ENCODE results near the gene FMNL1.

The FMNL1 gene

DNA sequence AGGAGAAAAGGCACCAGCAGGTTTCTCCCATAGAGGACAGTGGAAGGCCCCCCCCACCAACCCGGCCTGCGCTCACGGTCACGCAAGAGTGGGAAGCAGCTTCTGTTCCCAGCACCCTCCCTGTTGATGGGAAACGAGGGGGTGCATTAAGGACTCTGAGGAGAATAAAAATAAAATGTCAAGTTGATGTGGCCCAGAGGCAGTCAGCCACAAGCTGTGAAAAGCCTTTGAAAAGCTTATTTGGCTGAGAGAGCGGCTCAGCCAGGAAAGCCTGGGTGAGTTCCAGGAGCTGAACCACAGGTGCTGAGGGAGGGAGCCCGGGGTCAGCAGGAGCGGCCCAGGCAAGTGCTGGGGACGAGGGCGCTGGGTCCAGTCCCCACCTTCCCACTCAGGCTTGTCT is 67.1 kb downstream of the FMNL1 start:
- H3K27ac ChIP-seq (ENCODE audit: low read depth, low read length) = no peak overlapping the region
- H3K79me2 ChIP-seq (ENCODE audit: control insufficient read depth, insufficient read depth, low read length) = no peaks in the 10 kb centered on the region
- no peaks in the 10 kb centered on the region for H3K27me3 ChIP-seq (ENCODE audit: insufficient read depth, low read length, poor library complexity)
- no CpG with 5 or more reads among the region's 10 CpGs for WGBS (ENCODE audit: extremely low coverage, insufficient coverage, low lambda C conversion rate)
- H3K79me1 ChIP-seq (ENCODE audit: low read length) = peaks cover 2% of the 10 kb centered on the region
- no peak overlapping the region for H3K4me2 ChIP-seq (ENCODE audit: low read length)
- no peak overlapping the region for H3K9ac ChIP-seq (ENCODE audit: low read length)
- H2BK120ac ChIP-seq (ENCODE audit: low read depth, low read length) = no peak overlapping the region
- H4K5ac ChIP-seq (ENCODE audit: low read length) = no peak overlapping the region
- no peak overlapping the region for H2BK15ac ChIP-seq (replicated peaks; ENCODE audit: low read depth)
- H3K36me3 ChIP-seq (ENCODE audit: control insufficient read depth, insufficient read depth, low read length) = peaks cover 1% of the 10 kb centered on the region
- H3K56ac ChIP-seq (ENCODE audit: low read length) = no peak overlapping the region
- H3K18ac ChIP-seq (ENCODE audit: low read length) = no peak overlapping the region
- DNase-seq = no peak
- H2AK5ac ChIP-seq (ENCODE audit: low read length) = no peak overlapping the region
- no peak overlapping the region for H2BK5ac ChIP-seq (ENCODE audit: low read length)
- H3K4me3 ChIP-seq (ENCODE audit: low read length) = no peak overlapping the region
- no peak overlapping the region for H3K4ac ChIP-seq (ENCODE audit: low read depth, low read length)
- H4K8ac ChIP-seq (ENCODE audit: low read depth, low read length) = no peak overlapping the region
- no peak overlapping the region for H3K23ac ChIP-seq (ENCODE audit: low read length)
- H3K4me1 ChIP-seq (ENCODE audit: control insufficient read depth, low read depth, low read length) = no peaks in the 10 kb centered on the region

DNA sequence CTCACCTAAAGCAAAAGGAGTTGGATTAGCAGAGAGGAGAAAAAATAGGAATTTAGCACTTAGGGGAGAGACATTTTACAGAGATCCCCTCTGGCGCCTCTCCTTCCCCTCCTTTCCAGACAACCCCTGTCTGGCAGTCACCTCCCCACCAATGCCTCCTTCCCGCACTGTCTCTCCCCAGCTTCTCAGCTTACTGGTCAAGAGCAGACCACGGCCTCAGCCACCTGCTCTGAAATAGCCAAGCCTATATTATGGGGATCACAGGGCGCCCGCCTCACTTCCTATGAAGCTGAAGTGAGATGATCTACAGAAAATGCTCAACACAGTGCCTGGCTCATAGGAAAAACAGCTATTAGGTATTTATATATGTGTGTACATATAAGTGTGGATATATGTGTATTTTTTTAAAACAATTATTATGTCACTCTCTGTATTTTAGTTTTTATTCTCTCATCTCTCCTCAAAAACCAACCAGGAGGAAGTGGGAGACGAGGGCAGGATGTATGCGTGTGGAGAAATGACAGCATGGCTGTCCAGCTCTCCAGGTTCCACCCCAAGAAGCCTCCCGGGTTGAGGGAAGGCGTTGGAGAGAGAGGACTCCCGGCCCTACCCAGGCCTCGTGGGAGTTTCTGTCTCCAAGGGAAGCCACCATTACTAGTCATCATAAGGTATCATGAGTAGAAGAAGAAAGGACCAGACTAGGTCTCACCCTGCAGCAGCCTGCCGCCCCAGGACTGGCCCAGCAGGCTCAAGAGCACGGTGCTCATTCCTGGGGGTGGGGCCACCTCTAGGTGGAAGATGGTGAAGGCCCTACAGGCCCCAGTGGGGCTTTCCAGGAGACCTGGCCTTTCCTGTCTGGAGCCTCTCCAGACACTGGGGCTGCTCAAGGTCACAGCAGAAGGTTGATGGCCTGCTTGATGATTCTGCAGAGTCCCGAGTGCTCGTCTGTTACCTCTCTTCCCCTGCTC is 67.9 kb downstream of the FMNL1 start:
- Histone ChIP-seq H3K36me3 (ENCODE audit: control insufficient read depth, insufficient read depth, low read length) (peaks cover 1% of the 10 kb centered on the region), H3K27me3 (ENCODE audit: insufficient read depth, low read length, poor library complexity) (no peaks in the 10 kb centered on the region), H3K23ac (ENCODE audit: low read length) (no peak overlapping the region), H2BK15ac (replicated peaks; ENCODE audit: low read depth) (no peak overlapping the region), H3K18ac (ENCODE audit: low read length) (no peak overlapping the region), H3K79me2 (ENCODE audit: control insufficient read depth, insufficient read depth, low read length) (no peaks in the 10 kb centered on the region), H3K27ac (ENCODE audit: low read depth, low read length) (no peak overlapping the region), H3K4me3 (ENCODE audit: low read length) (no peak overlapping the region), H2BK120ac (ENCODE audit: low read depth, low read length) (no peak overlapping the region), H3K4me2 (ENCODE audit: low read length) (no peak overlapping the region), H3K9ac (ENCODE audit: low read length) (no peak overlapping the region), H2AK5ac (ENCODE audit: low read length) (no peak overlapping the region), H3K4me1 (ENCODE audit: control insufficient read depth, low read depth, low read length) (no peaks in the 10 kb centered on the region), H2BK5ac (ENCODE audit: low read length) (no peak overlapping the region), H4K5ac (ENCODE audit: low read length) (no peak overlapping the region), H3K4ac (ENCODE audit: low read depth, low read length) (no peak overlapping the region), H3K79me1 (ENCODE audit: low read length) (peaks cover 2% of the 10 kb centered on the region), H4K8ac (ENCODE audit: low read depth, low read length) (no peak overlapping the region), H3K56ac (ENCODE audit: low read length) (no peak overlapping the region)
- no peak for DNase-seq
- WGBS (ENCODE audit: extremely low coverage, insufficient coverage, low lambda C conversion rate) = no CpG with 5 or more reads among the region's 15 CpGs

DNA sequence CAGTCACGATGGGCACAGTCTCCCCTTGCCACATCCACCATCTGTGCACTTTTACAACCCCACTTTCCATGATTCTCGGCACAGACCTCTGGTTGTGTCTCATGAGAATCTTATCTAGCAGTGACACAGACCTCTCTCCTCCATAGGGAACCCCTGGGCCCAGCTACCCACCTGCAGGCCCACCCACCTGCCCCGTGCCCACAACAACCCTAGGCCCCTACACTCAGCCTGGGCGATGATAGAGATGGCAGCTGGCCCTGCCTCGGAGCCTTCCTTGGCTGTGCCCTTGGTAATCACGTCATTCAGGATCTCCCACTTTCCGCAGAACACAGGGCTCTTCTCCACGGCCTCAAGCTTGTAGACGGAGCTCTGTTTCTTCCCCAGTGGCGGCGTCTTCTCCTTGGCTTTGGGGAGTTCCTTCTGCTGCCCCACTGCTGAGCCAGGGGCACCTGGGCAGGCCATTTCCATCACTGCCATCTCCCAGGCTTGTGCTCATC is 68.6 kb downstream of the FMNL1 start:
- Histone ChIP-seq H3K4ac (ENCODE audit: low read depth, low read length) (no peak overlapping the region), H3K18ac (ENCODE audit: low read length) (no peak overlapping the region), H3K4me2 (ENCODE audit: low read length) (no peak overlapping the region), H4K8ac (ENCODE audit: low read depth, low read length) (no peak overlapping the region), H3K36me3 (ENCODE audit: control insufficient read depth, insufficient read depth, low read length) (peaks cover 1% of the 10 kb centered on the region), H3K56ac (ENCODE audit: low read length) (no peak overlapping the region), H2BK5ac (ENCODE audit: low read length) (no peak overlapping the region), H3K27ac (ENCODE audit: low read depth, low read length) (no peak overlapping the region), H3K79me2 (ENCODE audit: control insufficient read depth, insufficient read depth, low read length) (no peaks in the 10 kb centered on the region), H4K5ac (ENCODE audit: low read length) (no peak overlapping the region), H3K4me1 (ENCODE audit: control insufficient read depth, low read depth, low read length) (no peaks in the 10 kb centered on the region), H3K9ac (ENCODE audit: low read length) (no peak overlapping the region), H3K79me1 (ENCODE audit: low read length) (peaks cover 2% of the 10 kb centered on the region), H2BK120ac (ENCODE audit: low read depth, low read length) (no peak overlapping the region), H3K4me3 (ENCODE audit: low read length) (no peak overlapping the region), H3K23ac (ENCODE audit: low read length) (no peak overlapping the region), H2AK5ac (ENCODE audit: low read length) (no peak overlapping the region), H2BK15ac (replicated peaks; ENCODE audit: low read depth) (no peak overlapping the region), H3K27me3 (ENCODE audit: insufficient read depth, low read length, poor library complexity) (no peaks in the 10 kb centered on the region)
- no CpG with 5 or more reads among the region's 11 CpGs for WGBS (ENCODE audit: extremely low coverage, insufficient coverage, low lambda C conversion rate)
- DNase-seq = no peak

DNA sequence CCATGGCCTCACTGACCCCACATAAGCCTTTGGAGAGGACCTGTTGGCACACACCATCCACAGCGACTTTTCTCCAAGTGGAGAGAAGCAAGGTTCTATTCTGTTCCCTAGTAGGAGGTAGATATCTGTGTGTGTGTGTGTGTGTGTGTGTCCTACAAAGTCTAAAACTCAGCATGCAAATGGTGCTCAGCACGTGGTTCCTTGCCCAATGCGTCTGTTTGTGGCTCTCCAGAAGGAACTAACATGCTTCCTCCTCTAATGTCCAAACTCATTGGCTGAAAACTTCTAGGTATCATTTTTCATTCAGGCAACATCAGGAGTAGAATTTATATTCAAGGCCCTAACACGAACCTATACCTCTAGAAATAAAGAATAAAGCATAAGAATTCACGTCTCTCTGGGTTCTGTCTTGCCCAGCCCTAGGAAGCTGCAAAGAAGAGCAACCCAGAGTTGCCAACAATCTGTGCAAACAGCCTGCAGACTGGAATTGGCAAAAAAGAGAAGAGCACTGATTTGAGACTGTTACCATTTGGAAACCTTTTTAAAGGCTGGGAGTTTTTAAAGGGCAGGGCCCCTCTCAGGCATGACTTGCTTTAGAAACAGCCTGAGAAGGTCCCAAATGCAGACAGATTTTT is 69.6 kb downstream of the FMNL1 start:
- no peaks in the 10 kb centered on the region for H3K4me1 ChIP-seq (ENCODE audit: control insufficient read depth, low read depth, low read length)
- H3K4me2 ChIP-seq (ENCODE audit: low read length) = no peak overlapping the region
- no peak overlapping the region for H2BK15ac ChIP-seq (replicated peaks; ENCODE audit: low read depth)
- H2BK120ac ChIP-seq (ENCODE audit: low read depth, low read length) = no peak overlapping the region
- H3K23ac ChIP-seq (ENCODE audit: low read length) = no peak overlapping the region
- H4K8ac ChIP-seq (ENCODE audit: low read depth, low read length) = no peak overlapping the region
- no CpG with 5 or more reads among the region's 5 CpGs for WGBS (ENCODE audit: extremely low coverage, insufficient coverage, low lambda C conversion rate)
- peaks cover 2% of the 10 kb centered on the region for H3K79me1 ChIP-seq (ENCODE audit: low read length)
- H3K79me2 ChIP-seq (ENCODE audit: control insufficient read depth, insufficient read depth, low read length) = no peaks in the 10 kb centered on the region
- no peak overlapping the region for H2BK5ac ChIP-seq (ENCODE audit: low read length)
- H3K27me3 ChIP-seq (ENCODE audit: insufficient read depth, low read length, poor library complexity) = no peaks in the 10 kb centered on the region
- H3K4ac ChIP-seq (ENCODE audit: low read depth, low read length) = no peak overlapping the region
- no peak overlapping the region for H4K5ac ChIP-seq (ENCODE audit: low read length)
- H3K36me3 ChIP-seq (ENCODE audit: control insufficient read depth, insufficient read depth, low read length) = peaks cover 1% of the 10 kb centered on the region
- H2AK5ac ChIP-seq (ENCODE audit: low read length) = no peak overlapping the region
- H3K27ac ChIP-seq (ENCODE audit: low read depth, low read length) = no peak overlapping the region
- H3K4me3 ChIP-seq (ENCODE audit: low read length) = no peak overlapping the region
- H3K56ac ChIP-seq (ENCODE audit: low read length) = no peak overlapping the region
- no peak overlapping the region for H3K18ac ChIP-seq (ENCODE audit: low read length)
- DNase-seq = no peak
- H3K9ac ChIP-seq (ENCODE audit: low read length) = no peak overlapping the region

DNA sequence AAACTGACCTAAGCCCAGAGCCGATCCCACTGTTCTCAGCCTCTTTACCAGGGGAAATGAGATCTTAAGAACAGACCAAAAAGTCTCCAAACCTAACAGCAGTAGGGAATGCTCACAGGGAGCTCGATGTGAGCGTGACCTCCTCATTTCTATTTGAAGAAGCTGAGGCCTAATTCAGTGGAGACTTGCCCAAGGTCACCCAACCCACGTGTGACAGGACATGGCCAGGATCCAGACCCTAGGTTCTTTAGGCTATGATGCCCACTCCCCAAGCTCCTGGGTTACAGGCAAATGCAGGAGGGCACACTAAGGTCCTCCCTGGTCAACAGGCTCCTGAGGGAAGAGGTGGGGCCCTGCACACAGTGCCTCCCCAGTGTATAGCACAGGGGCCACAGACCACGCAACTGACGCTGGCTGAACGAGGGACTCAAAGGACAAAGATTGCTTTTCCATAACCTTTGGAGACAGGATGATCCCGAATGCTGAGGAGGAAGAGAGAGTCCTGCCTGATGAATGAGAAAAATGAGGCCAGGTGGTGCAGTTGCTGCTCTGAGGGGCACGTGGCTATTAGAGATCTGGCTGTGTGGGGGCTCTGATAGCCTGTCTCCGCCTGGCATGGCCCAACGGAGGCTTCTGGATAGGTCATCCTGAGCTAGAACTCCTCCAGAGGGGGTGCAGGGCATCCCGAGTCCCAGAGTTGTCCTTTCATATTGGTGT is 71.2 kb downstream of the FMNL1 start:
- WGBS (ENCODE audit: extremely low coverage, insufficient coverage, low lambda C conversion rate) = no CpG with 5 or more reads among the region's 12 CpGs
- Histone ChIP-seq H3K4me2 (ENCODE audit: low read length) (no peak overlapping the region), H3K79me1 (ENCODE audit: low read length) (peaks cover 7% of the 10 kb centered on the region), H4K5ac (ENCODE audit: low read length) (no peak overlapping the region), H3K18ac (ENCODE audit: low read length) (no peak overlapping the region), H3K79me2 (ENCODE audit: control insufficient read depth, insufficient read depth, low read length) (no peaks in the 10 kb centered on the region), H3K27me3 (ENCODE audit: insufficient read depth, low read length, poor library complexity) (no peaks in the 10 kb centered on the region), H3K4me3 (ENCODE audit: low read length) (no peak overlapping the region), H2BK120ac (ENCODE audit: low read depth, low read length) (no peak overlapping the region), H3K23ac (ENCODE audit: low read length) (no peak overlapping the region), H2BK5ac (ENCODE audit: low read length) (no peak overlapping the region), H3K36me3 (ENCODE audit: control insufficient read depth, insufficient read depth, low read length) (peaks cover 1% of the 10 kb centered on the region), H2AK5ac (ENCODE audit: low read length) (no peak overlapping the region), H3K27ac (ENCODE audit: low read depth, low read length) (no peak overlapping the region), H3K9ac (ENCODE audit: low read length) (no peak overlapping the region), H4K8ac (ENCODE audit: low read depth, low read length) (no peak overlapping the region), H3K4me1 (ENCODE audit: control insufficient read depth, low read depth, low read length) (no peaks in the 10 kb centered on the region), H2BK15ac (replicated peaks; ENCODE audit: low read depth) (no peak overlapping the region), H3K56ac (ENCODE audit: low read length) (no peak overlapping the region), H3K4ac (ENCODE audit: low read depth, low read length) (no peak overlapping the region)
- no peak for DNase-seq
